ENCODE results near the gene TOP3B. TPM values are rescaled to one million over a fixed set of nuclear protein-coding genes. Genes with fewer than 3 reads are reported as not detected.

The TOP3B gene
- polyA plus RNA-seq, 1 experiment = 12.8 TPM

DNA sequence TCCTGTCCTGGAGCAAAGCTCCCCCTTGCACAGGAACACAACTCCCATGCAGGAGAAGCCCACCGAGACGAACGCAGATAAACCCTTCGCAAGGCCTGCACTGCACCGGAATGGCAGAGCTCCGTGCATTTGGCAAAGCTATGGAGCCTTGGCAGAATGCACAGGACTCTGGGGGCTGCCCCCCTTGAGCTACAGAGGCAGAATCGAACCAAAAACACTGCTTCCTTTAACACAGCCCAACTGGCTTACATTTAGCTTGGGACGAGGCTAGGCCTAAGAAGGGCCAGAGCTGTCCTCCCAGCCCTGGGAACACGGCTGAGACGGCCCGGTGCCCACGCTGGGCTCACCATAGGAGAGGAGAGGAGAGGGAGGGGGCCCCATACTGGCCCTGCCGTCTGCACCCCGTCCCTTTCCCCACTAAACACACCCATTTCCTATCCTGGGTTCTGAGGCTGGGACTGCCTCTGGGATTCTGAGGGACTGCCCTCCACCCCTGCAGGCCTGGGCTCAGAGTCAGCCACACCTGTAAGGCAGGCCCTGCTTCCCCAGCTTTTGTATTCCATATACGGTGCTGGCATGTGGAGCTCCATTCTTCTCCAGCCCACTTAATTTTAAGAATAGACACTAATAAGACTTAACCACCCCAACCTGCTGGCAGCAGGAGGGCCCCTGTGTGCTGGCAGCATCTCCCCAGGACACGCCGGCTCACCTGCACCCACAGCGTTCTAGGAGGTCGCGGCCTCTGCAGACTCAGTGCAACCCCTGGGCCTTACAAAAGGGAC is 62.9 kb downstream of the TOP3B start:
- ChIA-PET CTCF (interaction anchor here (2.4 kb wide), 1 partner anchor 18 kb away, joined by 11 read pairs; no protein-coding TSS in a partner anchor), POLR2A (no interaction called here)
- TF ChIP-seq, protein P1, sequence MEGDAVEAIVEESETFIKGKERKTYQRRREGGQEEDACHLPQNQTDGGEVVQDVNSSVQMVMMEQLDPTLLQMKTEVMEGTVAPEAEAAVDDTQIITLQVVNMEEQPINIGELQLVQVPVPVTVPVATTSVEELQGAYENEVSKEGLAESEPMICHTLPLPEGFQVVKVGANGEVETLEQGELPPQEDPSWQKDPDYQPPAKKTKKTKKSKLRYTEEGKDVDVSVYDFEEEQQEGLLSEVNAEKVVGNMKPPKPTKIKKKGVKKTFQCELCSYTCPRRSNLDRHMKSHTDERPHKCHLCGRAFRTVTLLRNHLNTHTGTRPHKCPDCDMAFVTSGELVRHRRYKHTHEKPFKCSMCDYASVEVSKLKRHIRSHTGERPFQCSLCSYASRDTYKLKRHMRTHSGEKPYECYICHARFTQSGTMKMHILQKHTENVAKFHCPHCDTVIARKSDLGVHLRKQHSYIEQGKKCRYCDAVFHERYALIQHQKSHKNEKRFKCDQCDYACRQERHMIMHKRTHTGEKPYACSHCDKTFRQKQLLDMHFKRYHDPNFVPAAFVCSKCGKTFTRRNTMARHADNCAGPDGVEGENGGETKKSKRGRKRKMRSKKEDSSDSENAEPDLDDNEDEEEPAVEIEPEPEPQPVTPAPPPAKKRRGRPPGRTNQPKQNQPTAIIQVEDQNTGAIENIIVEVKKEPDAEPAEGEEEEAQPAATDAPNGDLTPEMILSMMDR (IDR thresholded peaks at IDR 0.05; ENCODE audit: insufficient read depth, low read depth, low read length) = no peak
- Histone ChIP-seq H3K36me3 (ENCODE audit: control insufficient read depth, insufficient read depth, low read length) (peaks cover 3% of the 10 kb centered on the region), H3K27me3 (ENCODE audit: control insufficient read depth, insufficient read depth, low read length) (no peaks in the 10 kb centered on the region), H3K4me3 (ENCODE audit: low read depth, low read length) (no peak overlapping the region)
- no peak for DNase-seq (ENCODE audit: low read depth)

DNA sequence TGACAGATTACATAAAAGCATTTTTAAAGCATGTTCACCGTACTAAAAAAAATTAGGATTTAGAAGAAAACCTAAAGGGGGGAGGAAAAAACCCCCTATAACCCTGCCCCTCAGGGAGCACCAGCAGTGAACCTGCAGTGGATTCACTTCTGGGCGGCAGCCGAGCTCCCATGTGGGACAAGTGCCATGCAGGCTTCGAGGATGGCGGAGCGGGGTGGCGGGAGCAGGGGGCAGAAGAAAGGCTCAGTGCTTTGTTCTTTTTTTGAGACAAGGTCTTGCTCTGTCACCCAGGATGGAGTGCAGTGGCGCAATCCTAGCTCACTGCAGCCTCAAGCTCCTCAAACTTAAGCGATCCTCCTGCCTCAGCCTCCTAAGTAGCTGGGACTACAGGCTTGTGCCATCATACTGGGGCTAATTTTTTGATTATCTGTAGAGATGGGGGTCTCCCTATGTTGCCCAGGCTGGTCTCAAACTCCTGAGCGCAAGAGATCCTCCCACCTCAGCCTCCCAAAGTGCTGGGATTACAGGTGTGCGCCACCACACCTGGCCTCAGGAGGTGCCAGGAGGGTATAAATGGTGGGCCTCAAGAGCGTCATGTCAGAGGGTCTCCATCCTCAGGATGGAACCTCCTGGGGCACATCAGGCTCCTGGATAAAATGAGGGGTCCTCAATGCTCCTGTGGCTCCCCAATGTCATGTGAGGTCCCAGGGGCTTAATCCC is 64.0 kb downstream of the TOP3B start:
- CTCF ChIA-PET = interaction anchor here (2.4 kb wide), 1 partner anchor 19 kb away, joined by 11 read pairs; no protein-coding TSS in a partner anchor
- no peak for DNase-seq (ENCODE audit: low read depth)
- Histone ChIP-seq H3K36me3 (ENCODE audit: control insufficient read depth, insufficient read depth, low read length) (peaks cover 3% of the 10 kb centered on the region), H3K27me3 (ENCODE audit: control insufficient read depth, insufficient read depth, low read length) (no peaks in the 10 kb centered on the region), H3K4me3 (ENCODE audit: low read depth, low read length) (no peak overlapping the region)
- TF ChIP-seq, protein P1 (IDR thresholded peaks at IDR 0.05; ENCODE audit: insufficient read depth, low read depth, low read length) = no peak
- POLR2A ChIA-PET = no interaction called here

- DNase-seq (ENCODE audit: low read depth) = no peak
- Histone ChIP-seq H3K36me3 (ENCODE audit: control insufficient read depth, insufficient read depth, low read length) (peaks cover 2% of the 10 kb centered on the region), H3K27me3 (ENCODE audit: control insufficient read depth, insufficient read depth, low read length) (no peaks in the 10 kb centered on the region), H3K4me3 (ENCODE audit: low read depth, low read length) (no peak overlapping the region)
- POLR2A ChIA-PET = no interaction called here
- CTCF ChIA-PET = interaction anchor here (3.7 kb wide), 1 partner anchor 20 kb away, joined by 18 read pairs; no protein-coding TSS in a partner anchor
- TF ChIP-seq, protein P1 (IDR thresholded peaks at IDR 0.05; ENCODE audit: insufficient read depth, low read depth, low read length) = no peak
Measured at GRCh38 chr22:21917959-21918261, 64.7 kb downstream of the TOP3B start.

GRCh38 chr22:21917181-21917958 is 65.2 kb downstream of the TOP3B start:
- H3K4me3 ChIP-seq (ENCODE audit: low read depth, low read length) = no peak overlapping the region
- POLR2A ChIA-PET = no interaction called here
- H3K27me3 ChIP-seq (ENCODE audit: control insufficient read depth, insufficient read depth, low read length) = no peaks in the 10 kb centered on the region
- DNase-seq (ENCODE audit: low read depth) = no peak
- TF ChIP-seq, protein P1 (IDR thresholded peaks at IDR 0.05; ENCODE audit: insufficient read depth, low read depth, low read length) = no peak
- CTCF ChIA-PET = interaction anchor here (3.7 kb wide), 1 partner anchor 21 kb away, joined by 18 read pairs; no protein-coding TSS in a partner anchor
- H3K36me3 ChIP-seq (ENCODE audit: control insufficient read depth, insufficient read depth, low read length) = peaks cover 1% of the 10 kb centered on the region

Measured in BJ (cell line).